CD4-positive, alpha-beta memory T cell (primary cell): Measurements from ENCODE around the gene ZC3H18. TPM values are rescaled to one million over a fixed set of nuclear protein-coding genes. Genes with fewer than 3 reads are reported as not detected.

Experiments
- CTCF ChIA-PET: fragments of 350-600 bp; sonication (Branson Sonifier 250); formaldehyde crosslinking; loops from one replicate; lab custom pipeline; 2021; ENCODE audit warnings: inconsistent platforms; ENCODE audit not compliant: partially characterized antibody; lab: Charles Lee
- POLR2A ChIA-PET: fragments of 350-600 bp; sonication (Branson Sonifier 250); formaldehyde crosslinking; loops from one replicate; lab custom pipeline; 2021; ENCODE audit not compliant: partially characterized antibody; lab: Charles Lee
- DNase-seq, 5 donors: peaks; one replicate each; pipeline versions ENCODE4 v3.0.0 to v3.0.0-alpha.2; 2020 to 2022; ENCODE audit warnings: mixed read lengths in 1 of 5
- H3K27ac ChIP-seq: one replicate; pipeline ENCODE4 v1.7.0; 2013; ENCODE audit warnings: low read depth, low read length
- H3K27me3 ChIP-seq: 2 replicates; pipeline ENCODE4 v1.7.0; 2013; ENCODE audit warnings: mild to moderate bottlenecking, low read length, moderate library complexity; ENCODE audit not compliant: insufficient read depth
- H3K36me3 ChIP-seq: 2 replicates; pipeline ENCODE4 v1.7.0; 2013; ENCODE audit warnings: mild to moderate bottlenecking, low read length, moderate library complexity; ENCODE audit not compliant: insufficient read depth
- H3K4me1 ChIP-seq: 2 replicates; pipeline ENCODE4 v1.7.0; 2013; ENCODE audit warnings: mild to moderate bottlenecking, low read length, moderate library complexity; ENCODE audit not compliant: insufficient read depth
- H3K4me3 ChIP-seq, 2 donors: one replicate each; pipeline ENCODE4 v1.7.0; 2013; ENCODE audit warnings: low read length in 2 of 2, mild to moderate bottlenecking in 1 of 2
- H3K9me3 ChIP-seq, 2 donors: one replicate each; pipeline ENCODE4 v1.7.0; 2013; ENCODE audit warnings: low read length in 2 of 2, control low read depth in 1 of 2; ENCODE audit not compliant: control insufficient read depth in 1 of 2
- H3K27ac Mint-ChIP-seq, 7 donors: one replicate each; pipeline ENCODE4 v1.8.0; 2020 to 2021; ENCODE audit warnings: mixed read lengths in 7 of 7, mild to moderate bottlenecking in 6 of 7, inconsistent platforms in 3 of 7, moderate library complexity in 3 of 7
- H3K27me3 Mint-ChIP-seq, 2 donors: one replicate each; pipeline ENCODE4 v1.8.0; 2020 to 2021; ENCODE audit warnings: mixed read lengths in 2 of 2
- H3K36me3 Mint-ChIP-seq, 2 donors: one replicate each; pipeline ENCODE4 v1.8.0; 2020 to 2021; ENCODE audit warnings: mixed read lengths in 2 of 2, inconsistent platforms in 1 of 2, mild to moderate bottlenecking in 1 of 2
- H3K4me1 Mint-ChIP-seq, 4 donors: one replicate each; pipeline ENCODE4 v1.8.0; 2020 to 2021; ENCODE audit warnings: mixed read lengths in 4 of 4, mild to moderate bottlenecking in 1 of 4
- H3K4me3 Mint-ChIP-seq, 8 donors: one replicate each; pipeline ENCODE4 v1.8.0; 2020 to 2021; ENCODE audit warnings: mixed read lengths in 8 of 8, mild to moderate bottlenecking in 7 of 8, moderate library complexity in 6 of 8, inconsistent platforms in 3 of 8
- H3K9me3 Mint-ChIP-seq, 8 donors: one replicate each; pipeline ENCODE4 v1.8.0; 2020 to 2021; ENCODE audit warnings: mixed read lengths in 8 of 8, mild to moderate bottlenecking in 5 of 8, inconsistent platforms in 3 of 8, moderate library complexity in 1 of 8
- intact Hi-C: fragments of 100-400 bp; cut with micrococcal nuclease; formaldehyde crosslinking; loops from one replicate; pipeline ENCODE4 v1.15.1; 2023
- polyA plus RNA-seq, 2 donors: library from polyadenylated mRNA; unstranded; fragments of 300-500 nt; fragmentation: Illumina TruSeq; gene quantifications; one replicate each; pipeline ENCODE4 v1.2.3, GENCODE V29; 2021
- total RNA-seq, 2 experiments: library from RNA; stranded (reverse); gene quantifications; one replicate each; pipeline ENCODE4 v1.2.3, GENCODE V29; 2021

Gene ZC3H18
- total and polyA plus RNA-seq, 4 experiments from 2014 or later, result 3.0 to 91.5 (median 54.0) TPM

- Histone ChIP-seq H3K27ac (no peak overlapping the region), H3K4me1 (peaks cover 39% of the 10 kb centered on the region), H3K36me3 (peaks cover 28% of the 10 kb centered on the region), H3K4me3 (no peak overlapping the region), H3K9me3 (no peaks in the 10 kb centered on the region), H3K27me3 (no peaks in the 10 kb centered on the region)
- intact Hi-C loops, result no loop called here
- CTCF ChIA-PET, result interaction anchor here (0.9 to 1.1 kb wide), 2 partner anchors 13 to 34 kb away, joined by 3 read pairs; no protein-coding TSS in a partner anchor
- POLR2A ChIA-PET, result interaction anchor here (4.7 kb wide), 1 partner anchor 24 kb away, joined by 34 read pairs; the partner anchor contains the start of gene IL17C
- DNase-seq, result no peak
- Mint-ChIP-seq H3K4me3 (no peak overlapping the region), H3K9me3 (peaks cover 0 to 2% (median 0%) of the 10 kb centered on the region in 8 donors), H3K27me3 (peaks cover 0 to 1% of the 10 kb centered on the region in 2 donors), H3K4me1 (peaks cover 21 to 55% (median 35%) of the 10 kb centered on the region in 4 donors), H3K36me3 (peaks cover 14 to 56% of the 10 kb centered on the region in 2 donors), H3K27ac (peak overlapping the region; percentile 69 to 100 (median 99))
These were observed 46.5 kb downstream of the ZC3H18 start for GRCh38 chr16:88616736-88617135.

GRCh38 chr16:88617268-88618031, 47.2 kb downstream of the ZC3H18 start:
- Mint-ChIP-seq H3K27ac (peak overlapping the region; percentile 98 to 100 (median 99)), H3K9me3 (peaks cover 0 to 2% (median 0%) of the 10 kb centered on the region in 8 donors), H3K27me3 (peaks cover 0 to 1% of the 10 kb centered on the region in 2 donors), H3K36me3 (peaks cover 18 to 57% of the 10 kb centered on the region in 2 donors), H3K4me3 (no peak overlapping the region), H3K4me1 (peaks cover 21 to 60% (median 35%) of the 10 kb centered on the region in 4 donors)
- Histone ChIP-seq H3K4me1 (peaks cover 45% of the 10 kb centered on the region), H3K36me3 (peaks cover 34% of the 10 kb centered on the region), H3K4me3 (no peak overlapping the region), H3K9me3 (no peaks in the 10 kb centered on the region), H3K27ac (no peak overlapping the region), H3K27me3 (no peaks in the 10 kb centered on the region)
- ChIA-PET POLR2A (interaction anchor here (3.7 to 4.7 kb wide), 2 partner anchors 14 to 23 kb away, joined by 34 to 50 read pairs; partner anchors contain the start of gene IL17C), CTCF (interaction anchor here (0.9 to 1.1 kb wide), 3 partner anchors 12 to 33 kb away, joined by 3 read pairs; no protein-coding TSS in a partner anchor)
- no peak for DNase-seq
- intact Hi-C loops, result loop anchor here (2.0 kb wide), 1 partner anchor 17 kb away; no protein-coding TSS in a partner anchor

- Histone ChIP-seq H3K27ac (peak overlapping the region; percentile 65), H3K4me1 (peaks cover 45% of the 10 kb centered on the region), H3K36me3 (peaks cover 35% of the 10 kb centered on the region), H3K9me3 (no peaks in the 10 kb centered on the region), H3K4me3 (no peak overlapping the region), H3K27me3 (no peaks in the 10 kb centered on the region)
- Mint-ChIP-seq H3K27me3 (peaks cover 0 to 1% of the 10 kb centered on the region in 2 donors), H3K4me3 (peak overlapping the region in 1 of 8 donors; percentile 21), H3K4me1 (peaks cover 20 to 65% (median 35%) of the 10 kb centered on the region in 4 donors), H3K27ac (peak overlapping the region; percentile 98 to 100 (median 99)), H3K36me3 (peaks cover 22 to 54% of the 10 kb centered on the region in 2 donors), H3K9me3 (peaks cover 0 to 2% (median 0%) of the 10 kb centered on the region in 8 donors)
- intact Hi-C loops, result loop anchor here (2.0 kb wide), 1 partner anchor 16 kb away; no protein-coding TSS in a partner anchor
- POLR2A ChIA-PET, result interaction anchor here (0.6 to 4.7 kb wide), 7 partner anchors 13 to 624 kb away, joined by 3 to 50 read pairs (median 32); partner anchors contain the start of genes IL17C and ZC3H18
- DNase-seq, result peak in 1 of 5 donors; percentile 30
- CTCF ChIA-PET, result interaction anchor here (0.9 to 2.3 kb wide), 3 partner anchors 9 to 83 kb away, joined by 3 to 6 read pairs (median 5); no protein-coding TSS in a partner anchor
These were observed 48.2 kb downstream of the ZC3H18 start for GRCh38 chr16:88618182-88618955.

- Mint-ChIP-seq H3K4me3 (peak overlapping the region in 5 of 8 donors; percentile 60 to 85 (median 67)), H3K27me3 (peaks cover 0 to 1% of the 10 kb centered on the region in 2 donors), H3K36me3 (peaks cover 23 to 55% of the 10 kb centered on the region in 2 donors), H3K4me1 (peaks cover 16 to 59% (median 31%) of the 10 kb centered on the region in 4 donors), H3K27ac (peak overlapping the region; percentile 98 to 100 (median 99)), H3K9me3 (peaks cover 0 to 2% (median 0%) of the 10 kb centered on the region in 8 donors)
- H3K9me3 ChIP-seq, result no peaks in the 10 kb centered on the region
- H3K4me1 ChIP-seq, result peaks cover 45% of the 10 kb centered on the region
- H3K4me3 ChIP-seq, result no peak overlapping the region
- peak in 1 of 5 donors; percentile 27 for DNase-seq
- H3K27me3 ChIP-seq, result no peaks in the 10 kb centered on the region
- ChIA-PET POLR2A (interaction anchor here (0.6 to 4.7 kb wide), 20 partner anchors 12 to 1254 kb away, joined by 3 to 73 read pairs (median 9); partner anchors contain the start of genes APRT, CTU2, CYBA and IL17C), CTCF (interaction anchor here (0.9 to 2.4 kb wide), 15 partner anchors 9 to 194 kb away, joined by 3 to 11 read pairs (median 5); partner anchors contain the start of genes MVD and ZC3H18)
- intact Hi-C loops, result loop anchor here (2.0 kb wide), 1 partner anchor 16 kb away; no protein-coding TSS in a partner anchor
- peak overlapping the region; percentile 65 for H3K27ac ChIP-seq
- H3K36me3 ChIP-seq, result peaks cover 37% of the 10 kb centered on the region
These were observed 48.9 kb downstream of the ZC3H18 start for GRCh38 chr16:88618956-88619667.

GRCh38 chr16:88619859-88620815, 49.9 kb downstream of the ZC3H18 start:
- H3K4me3 Mint-ChIP-seq, result peak overlapping the region; percentile 46 to 85 (median 68)
- peak overlapping the region; percentile 65 for H3K27ac ChIP-seq
- intact Hi-C loops, result loop anchor here (1.0 to 2.0 kb wide), 3 partner anchors 15 to 81 kb away; partner anchors contain the start of gene CYBA
- H3K4me3 ChIP-seq, result no peak overlapping the region
- peak overlapping the region; percentile 98 to 100 (median 99) for H3K27ac Mint-ChIP-seq
- peaks cover 0 to 1% of the 10 kb centered on the region in 2 donors for H3K27me3 Mint-ChIP-seq
- no peaks in the 10 kb centered on the region for H3K9me3 ChIP-seq
- H3K27me3 ChIP-seq, result no peaks in the 10 kb centered on the region
- H3K4me1 ChIP-seq, result peaks cover 45% of the 10 kb centered on the region
- peaks cover 23 to 51% of the 10 kb centered on the region in 2 donors for H3K36me3 Mint-ChIP-seq
- peaks cover 16 to 54% (median 31%) of the 10 kb centered on the region in 4 donors for H3K4me1 Mint-ChIP-seq
- peak; percentile 90 to 95 (median 92) for DNase-seq
- H3K9me3 Mint-ChIP-seq, result peaks cover 0 to 2% (median 0%) of the 10 kb centered on the region in 8 donors
- ChIA-PET CTCF (interaction anchor here (0.5 to 2.4 kb wide), 22 partner anchors 9 to 878 kb away, joined by 3 to 11 read pairs (median 4); partner anchors contain the start of genes MVD and ZC3H18), POLR2A (interaction anchor here (0.6 to 4.7 kb wide), 23 partner anchors 11 to 1253 kb away, joined by 3 to 73 read pairs (median 7); partner anchors contain the start of genes APRT, CTU2, CYBA and IL17C)
- H3K36me3 ChIP-seq, result peaks cover 47% of the 10 kb centered on the region
